Fibroblast of mammary gland (primary cell): ENCODE data around the gene SUN1.

Experiments used
- DNase-seq: peaks from one replicate; pipeline ENCODE4 v3.0.0-alpha.2; 2010; ENCODE audit warnings: low read depth
- H3K4me3 ChIP-seq: 2 replicates; pipeline ENCODE4 v1.5.1; 2011; ENCODE audit warnings: low read depth, mild to moderate bottlenecking, low read length, moderate library complexity; ENCODE audit not compliant: control insufficient read depth
- CTCF ChIP-seq: conservative IDR thresholded peaks from 2 replicates; pipeline ENCODE4 v1.5.1; 2011; ENCODE audit warnings: low read depth, low read length, inconsistent platforms; ENCODE audit not compliant: control insufficient read depth, insufficient read depth

SUN1 gene

GRCh38 chr7:917255-918117 lies 85.2 kb downstream of the SUN1 start:
- no peak for TF ChIP-seq CTCF
- no peak overlapping the region for H3K4me3 ChIP-seq
- DNase-seq: no peak

- DNase-seq: no peak
- no peak for TF ChIP-seq CTCF
- H3K4me3 ChIP-seq: no peak overlapping the region
Observed at GRCh38 chr7:918118-918425, 85.8 kb downstream of the SUN1 start.

- DNase-seq: no peak
- no peak for TF ChIP-seq CTCF
- no peak overlapping the region for H3K4me3 ChIP-seq
Observed at GRCh38 chr7:918441-919113, 86.3 kb downstream of the SUN1 start.

- no peak for TF ChIP-seq CTCF
- H3K4me3 ChIP-seq: no peak overlapping the region
- DNase-seq: no peak
Observed at GRCh38 chr7:919114-919442, 86.8 kb downstream of the SUN1 start.

- no peak for DNase-seq
- TF ChIP-seq CTCF: no peak
- no peak overlapping the region for H3K4me3 ChIP-seq
Observed at GRCh38 chr7:919924-920341, 87.7 kb downstream of the SUN1 start.

- DNase-seq: no peak
- no peak for TF ChIP-seq CTCF
- no peak overlapping the region for H3K4me3 ChIP-seq
Observed at GRCh38 chr7:920351-921070, 88.2 kb downstream of the SUN1 start.
